ENCODE results near the gene EVI2B.
A peak's percentile ranks its signal among the peaks of the same experiment; 100 is the strongest.
"Not testable (repeated sequence)": the region's sequence is repeated elsewhere in the genome, so short reads cannot be mapped to it uniquely, and the experiment has no call there.

The EVI2B gene

GRCh38 chr17:31310260-31310659, 3.6 kb downstream of the EVI2B start:
- DNase-seq (ENCODE audit: low spot score) = no peak

- DNase-seq (ENCODE audit: low spot score) = no peak
Observed at GRCh38 chr17:31309556-31309955, 4.3 kb downstream of the EVI2B start.

GRCh38 chr17:31308372-31309334, 5.2 kb downstream of the EVI2B start:
- no peak for DNase-seq (ENCODE audit: low spot score)

- DNase-seq (ENCODE audit: low spot score) = no peak
Observed at GRCh38 chr17:31307640-31308039, 6.2 kb downstream of the EVI2B start.

GRCh38 chr17:31299624-31300023, 14.2 kb downstream of the EVI2B start:
- DNase-seq (ENCODE audit: low spot score) = no peak

GRCh38 chr17:31297090-31297489, 16.8 kb downstream of the EVI2B start, which contains the start of gene OMG:
Gene OMG (minus strand): TSS chr17:31297239. CDS start chr17:31296331, 908 bp downstream.
- DNase-seq (ENCODE audit: low spot score) = no peak

- no peak for DNase-seq (ENCODE audit: low spot score)
Observed at GRCh38 chr17:31296142-31296541, 17.7 kb downstream of the EVI2B start.

GRCh38 chr17:31295489-31295871, 18.4 kb downstream of the EVI2B start:
- no peak for DNase-seq (ENCODE audit: low spot score)

- DNase-seq (ENCODE audit: low spot score) = no peak
Observed at GRCh38 chr17:31294820-31295488, 18.9 kb downstream of the EVI2B start.

- DNase-seq (ENCODE audit: low spot score) = no peak
Observed at GRCh38 chr17:31294231-31294630, 19.6 kb downstream of the EVI2B start.

- DNase-seq (ENCODE audit: low spot score) = no peak
Observed at GRCh38 chr17:31293581-31293980, 20.3 kb downstream of the EVI2B start.

GRCh38 chr17:31291820-31292219, 22.0 kb downstream of the EVI2B start:
- no peak for DNase-seq (ENCODE audit: low spot score)

- DNase-seq (ENCODE audit: low spot score) = no peak
Observed at GRCh38 chr17:31289790-31290189, 24.1 kb downstream of the EVI2B start.

- not testable (repeated sequence) for DNase-seq (ENCODE audit: low spot score)
Observed at GRCh38 chr17:31287932-31288331, 25.9 kb downstream of the EVI2B start.

GRCh38 chr17:31286587-31286986, 27.3 kb downstream of the EVI2B start:
- DNase-seq (ENCODE audit: low spot score) = peak; percentile 7

- no peak for DNase-seq (ENCODE audit: low spot score)
Observed at GRCh38 chr17:31283841-31284240, 30.0 kb downstream of the EVI2B start.

GRCh38 chr17:31281061-31281460, 32.8 kb downstream of the EVI2B start:
- no peak for DNase-seq (ENCODE audit: low spot score)

- peak; percentile 23 for DNase-seq (ENCODE audit: low spot score)
Observed at GRCh38 chr17:31279401-31279800, 34.5 kb downstream of the EVI2B start.

GRCh38 chr17:31275116-31275515, 38.7 kb downstream of the EVI2B start:
- no peak for DNase-seq (ENCODE audit: low spot score)

- DNase-seq (ENCODE audit: low spot score) = no peak
Observed at GRCh38 chr17:31274252-31274651, 39.6 kb downstream of the EVI2B start.

- no peak for DNase-seq (ENCODE audit: low spot score)
Observed at GRCh38 chr17:31273516-31273915, 40.3 kb downstream of the EVI2B start.

- DNase-seq (ENCODE audit: low spot score) = no peak
Observed at GRCh38 chr17:31272803-31273202, 41.1 kb downstream of the EVI2B start.

GRCh38 chr17:31272236-31272635, 41.6 kb downstream of the EVI2B start:
- no peak for DNase-seq (ENCODE audit: low spot score)
